HS-5 (cell line): ENCODE results near the gene MT1G.

Experiments
- DNase-seq: peaks from one replicate; pipeline ENCODE4 v3.0.0-alpha.2; 2012; ENCODE audit warnings: low read depth

Gene MT1G

GRCh38 chr16:56617212-56618085 is 50.4 kb downstream of the MT1G start:
- no peak for DNase-seq
